ENCODE measurements around the gene SLC26A1. TPM values are rescaled to one million over a fixed set of nuclear protein-coding genes. Genes with fewer than 3 reads are reported as not detected.
"Not testable (repeated sequence)": the region's sequence is repeated elsewhere in the genome, so short reads cannot be mapped to it uniquely, and the experiment has no call there.

SLC26A1 gene
- total RNA-seq, 2 experiments from 2014 or later: not detected

DNA sequence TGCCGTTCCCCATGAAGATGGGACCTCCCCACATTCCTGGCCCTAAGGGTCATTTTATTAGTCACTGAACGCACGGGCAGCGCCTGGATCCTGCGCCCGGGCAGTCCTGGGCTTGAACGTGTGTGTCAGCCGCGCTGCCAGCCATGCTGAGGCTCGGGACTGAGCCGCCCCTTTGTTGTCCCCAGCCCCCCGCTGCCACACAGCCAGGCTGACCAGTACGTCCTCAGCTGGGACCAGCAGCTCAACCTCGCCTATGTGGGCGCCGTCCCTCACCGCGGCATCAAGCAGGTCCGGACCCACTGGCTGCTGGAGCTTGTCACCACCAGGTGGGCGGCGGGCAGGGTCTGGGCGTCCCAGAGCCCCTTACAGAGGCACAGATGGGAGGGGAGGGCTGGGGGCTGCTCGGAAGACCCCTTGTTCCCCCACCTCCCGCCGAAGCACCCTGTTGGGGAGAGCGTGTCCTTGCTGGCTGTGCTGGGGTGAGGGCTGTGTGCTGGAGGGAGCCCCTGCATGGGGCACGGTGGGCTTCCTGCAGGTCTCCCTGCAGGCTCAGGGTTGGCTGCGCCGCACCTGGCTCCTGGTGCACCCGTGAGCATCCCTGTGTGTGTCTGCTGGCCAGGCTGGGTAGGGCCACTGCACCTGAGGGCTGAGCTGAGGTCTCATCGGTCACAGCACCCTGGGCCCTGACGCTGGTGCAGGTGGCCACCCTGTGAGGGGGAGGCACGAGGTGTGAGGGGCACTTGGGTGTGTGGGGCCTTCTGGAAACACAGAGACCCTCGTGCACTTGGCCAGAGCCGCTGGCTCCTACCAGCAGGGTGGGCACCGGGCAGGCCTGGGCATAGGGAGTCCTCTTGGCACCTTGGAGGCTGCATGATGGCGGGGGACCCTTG lies 5.3 kb downstream of the SLC26A1 start:
- H3K27me3 Mint-ChIP-seq: no peaks in the 10 kb centered on the region
- H3K4me3 Mint-ChIP-seq: peak overlapping the region; percentile 76
- intact Hi-C loops (cut with micrococcal nuclease): loop anchor here (1.0 to 2.0 kb wide), 4 partner anchors 15 to 245 kb away; partner anchors contain the start of genes DGKQ, GAK and TMEM175
- H3K4me1 Mint-ChIP-seq (ENCODE audit: low read depth): peaks cover 21% of the 10 kb centered on the region
- H3K27ac Mint-ChIP-seq: peak overlapping the region; percentile 62
- no peaks in the 10 kb centered on the region for H3K9me3 Mint-ChIP-seq
- ChIA-PET POLR2A (interaction anchor here (1.2 kb wide), 1 partner anchor 56 kb away, joined by 5 read pairs; the partner anchor contains the start of genes GAK and TMEM175), CTCF (interaction anchor here (0.7 to 2.8 kb wide), 8 partner anchors 57 to 279 kb away, joined by 3 to 25 read pairs (median 4); partner anchors contain the start of genes GAK and TMEM175)
- H3K36me3 Mint-ChIP-seq: no peaks in the 10 kb centered on the region
- no peak for DNase-seq

GRCh38 chr4:986879-987623 lies 6.2 kb downstream of the SLC26A1 start, which contains the start of gene IDUA:
TSS of gene IDUA (plus strand) at chr4:987044. CDS start at chr4:987085, 41 bp downstream.
- peak; percentile 92 for DNase-seq
- no peaks in the 10 kb centered on the region for H3K9me3 Mint-ChIP-seq
- H3K4me3 Mint-ChIP-seq: peak within 1 kb of the TSS; percentile 88
- CTCF ChIA-PET: interaction anchor here (0.7 to 2.8 kb wide), 8 partner anchors 56 to 280 kb away, joined by 3 to 25 read pairs (median 4); partner anchors contain the start of genes GAK and TMEM175
- H3K27ac Mint-ChIP-seq: peak within 1 kb of the TSS; percentile 72
- H3K27me3 Mint-ChIP-seq: no peaks in the 10 kb centered on the region
- intact Hi-C loops (cut with micrococcal nuclease): loop anchor here (1.0 to 2.0 kb wide), 4 partner anchors 14 to 244 kb away; partner anchors contain the start of genes DGKQ, GAK and TMEM175
- no peaks in the 10 kb centered on the region for H3K36me3 Mint-ChIP-seq
- H3K4me1 Mint-ChIP-seq (ENCODE audit: low read depth): peaks cover 21% of the 10 kb centered on the region
- POLR2A ChIA-PET: interaction anchor here (1.2 to 1.4 kb wide), 2 partner anchors 23 to 55 kb away, joined by 3 to 5 read pairs; partner anchors contain the start of genes GAK and TMEM175

DNA sequence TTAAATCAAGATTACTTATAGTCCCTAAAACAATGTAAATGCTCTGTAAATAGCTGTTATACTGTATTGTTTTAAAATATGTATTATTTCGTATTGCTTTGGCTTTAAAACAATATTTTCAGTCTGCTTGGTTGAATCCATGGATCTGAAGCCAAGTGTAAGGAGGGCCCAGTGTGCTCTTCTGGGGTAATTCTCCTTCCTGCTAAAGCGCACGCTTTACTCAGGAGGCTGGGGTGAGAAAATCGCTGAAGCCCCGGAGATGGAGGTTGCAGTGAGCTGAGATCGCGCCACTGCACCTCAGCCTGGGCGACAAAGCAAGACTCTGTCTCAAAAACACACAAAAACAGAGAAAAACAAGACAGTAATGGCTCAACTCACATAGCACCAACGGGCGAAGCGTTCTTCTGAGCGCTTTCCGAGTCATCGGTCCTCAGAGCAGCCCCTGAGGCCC lies 6.8 kb downstream of the SLC26A1 start:
- intact Hi-C loops (cut with micrococcal nuclease): loop anchor here (2.0 kb wide), 1 partner anchor 244 kb away; no protein-coding TSS in a partner anchor
- Mint-ChIP-seq H3K27ac (peak overlapping the region; percentile 72), H3K27me3 (no peaks in the 10 kb centered on the region), H3K4me1 (ENCODE audit: low read depth) (peaks cover 21% of the 10 kb centered on the region), H3K9me3 (no peaks in the 10 kb centered on the region), H3K36me3 (no peaks in the 10 kb centered on the region), H3K4me3 (peak overlapping the region; percentile 88)
- POLR2A ChIA-PET: interaction anchor here (1.2 to 1.4 kb wide), 2 partner anchors 23 to 54 kb away, joined by 3 to 5 read pairs; partner anchors contain the start of genes GAK and TMEM175
- CTCF ChIA-PET: interaction anchor here (1.0 to 2.8 kb wide), 6 partner anchors 56 to 281 kb away, joined by 3 to 25 read pairs (median 4); partner anchors contain the start of genes GAK and TMEM175
- DNase-seq: no peak

GRCh38 chr4:985123-985830 lies 7.9 kb downstream of the SLC26A1 start:
- peak overlapping the region; percentile 41 for H3K4me3 Mint-ChIP-seq
- H3K36me3 Mint-ChIP-seq: no peaks in the 10 kb centered on the region
- peaks cover 21% of the 10 kb centered on the region for H3K4me1 Mint-ChIP-seq (ENCODE audit: low read depth)
- ChIA-PET POLR2A (no interaction called here), CTCF (interaction anchor here (1.8 to 2.8 kb wide), 2 partner anchors 243 kb away, joined by 6 to 25 read pairs; no protein-coding TSS in a partner anchor)
- DNase-seq: peak; percentile 84
- H3K27me3 Mint-ChIP-seq: no peaks in the 10 kb centered on the region
- intact Hi-C loops (cut with micrococcal nuclease): no loop called here
- H3K27ac Mint-ChIP-seq: no peak overlapping the region
- H3K9me3 Mint-ChIP-seq: no peaks in the 10 kb centered on the region

DNA sequence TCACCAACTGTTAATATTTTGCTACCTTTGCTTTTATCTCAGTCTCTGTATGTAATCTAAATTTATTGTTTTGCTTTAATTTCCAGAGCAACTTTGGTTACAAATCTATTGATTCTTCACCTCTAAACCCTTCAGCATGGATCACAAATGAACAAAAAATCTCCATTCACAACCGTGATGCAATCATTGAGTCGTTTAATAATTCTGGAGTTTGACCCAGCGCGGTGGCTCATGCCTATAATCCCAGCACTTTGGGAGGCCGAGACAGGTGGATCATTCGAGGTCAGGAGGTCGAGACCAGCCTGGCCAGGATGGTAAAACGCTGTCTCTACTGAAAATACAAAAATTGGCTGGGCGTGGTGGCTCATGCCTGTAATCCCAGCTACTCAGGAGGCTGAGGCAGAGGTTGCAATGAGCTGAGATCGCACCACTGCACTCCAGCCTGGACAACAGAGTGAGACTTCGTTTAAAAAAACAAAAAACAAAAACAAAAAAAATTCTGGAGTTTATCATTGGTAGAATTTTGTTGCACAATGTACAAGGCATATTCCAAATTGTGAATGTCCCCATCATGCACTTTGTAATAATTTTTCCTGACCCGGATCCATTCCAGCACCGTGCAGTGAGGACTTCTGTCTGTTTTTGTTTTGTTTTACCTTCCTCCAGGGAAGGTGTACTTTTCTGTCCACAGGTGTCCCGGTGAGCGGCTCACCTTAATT lies 8.7 kb downstream of the SLC26A1 start:
- no peaks in the 10 kb centered on the region for H3K9me3 Mint-ChIP-seq
- H3K36me3 Mint-ChIP-seq: no peaks in the 10 kb centered on the region
- peaks cover 21% of the 10 kb centered on the region for H3K4me1 Mint-ChIP-seq (ENCODE audit: low read depth)
- no peaks in the 10 kb centered on the region for H3K27me3 Mint-ChIP-seq
- no peak for DNase-seq
- H3K4me3 Mint-ChIP-seq: peak overlapping the region; percentile 41
- H3K27ac Mint-ChIP-seq: no peak overlapping the region
- ChIA-PET POLR2A (no interaction called here), CTCF (interaction anchor here (1.8 kb wide), 1 partner anchor 242 kb away, joined by 6 read pairs; no protein-coding TSS in a partner anchor)
- intact Hi-C loops (cut with micrococcal nuclease): no loop called here

DNA sequence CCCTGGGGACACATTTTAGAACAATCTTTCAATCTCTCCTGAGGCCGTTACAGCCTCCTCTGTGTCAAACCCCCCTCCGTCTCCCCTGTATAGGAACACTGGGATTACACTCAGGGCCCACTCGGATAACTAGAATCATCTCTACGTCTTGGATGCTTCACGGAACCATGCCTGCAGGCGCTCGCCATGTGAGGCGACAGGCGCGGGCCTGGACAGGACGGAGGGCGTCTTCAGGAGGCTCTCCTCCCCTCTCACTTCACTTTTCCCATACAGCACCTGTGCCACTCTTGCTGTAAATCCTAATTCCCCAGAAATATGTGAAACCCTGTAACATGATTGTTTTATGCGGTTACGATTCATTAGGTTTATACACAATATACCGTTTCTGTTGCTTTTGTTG lies 10.4 kb downstream of the SLC26A1 start:
- Mint-ChIP-seq H3K4me3 (no peak overlapping the region), H3K4me1 (ENCODE audit: low read depth) (peaks cover 17% of the 10 kb centered on the region), H3K36me3 (no peaks in the 10 kb centered on the region), H3K9me3 (no peaks in the 10 kb centered on the region), H3K27me3 (no peaks in the 10 kb centered on the region), H3K27ac (no peak overlapping the region)
- CTCF ChIA-PET: no interaction called here
- intact Hi-C loops (cut with micrococcal nuclease): no loop called here
- POLR2A ChIA-PET: no interaction called here
- no peak for DNase-seq

- no peak overlapping the region for H3K4me3 Mint-ChIP-seq
- H3K27ac Mint-ChIP-seq: no peak overlapping the region
- no peaks in the 10 kb centered on the region for H3K27me3 Mint-ChIP-seq
- no peaks in the 10 kb centered on the region for H3K36me3 Mint-ChIP-seq
- no peaks in the 10 kb centered on the region for H3K9me3 Mint-ChIP-seq
- CTCF ChIA-PET: no interaction called here
- peaks cover 14% of the 10 kb centered on the region for H3K4me1 Mint-ChIP-seq (ENCODE audit: low read depth)
- intact Hi-C loops (cut with micrococcal nuclease): no loop called here
- no peak for DNase-seq
- POLR2A ChIA-PET: no interaction called here
Observed at GRCh38 chr4:982291-982690, 10.9 kb downstream of the SLC26A1 start.

GRCh38 chr4:978957-979701 lies 14.1 kb downstream of the SLC26A1 start:
- Mint-ChIP-seq H3K27ac (no peak overlapping the region), H3K9me3 (no peaks in the 10 kb centered on the region), H3K4me3 (no peak overlapping the region), H3K36me3 (no peaks in the 10 kb centered on the region), H3K4me1 (ENCODE audit: low read depth) (no peaks in the 10 kb centered on the region), H3K27me3 (no peaks in the 10 kb centered on the region)
- DNase-seq: no peak
- ChIA-PET CTCF (no interaction called here), POLR2A (no interaction called here)
- intact Hi-C loops (cut with micrococcal nuclease): no loop called here

DNA sequence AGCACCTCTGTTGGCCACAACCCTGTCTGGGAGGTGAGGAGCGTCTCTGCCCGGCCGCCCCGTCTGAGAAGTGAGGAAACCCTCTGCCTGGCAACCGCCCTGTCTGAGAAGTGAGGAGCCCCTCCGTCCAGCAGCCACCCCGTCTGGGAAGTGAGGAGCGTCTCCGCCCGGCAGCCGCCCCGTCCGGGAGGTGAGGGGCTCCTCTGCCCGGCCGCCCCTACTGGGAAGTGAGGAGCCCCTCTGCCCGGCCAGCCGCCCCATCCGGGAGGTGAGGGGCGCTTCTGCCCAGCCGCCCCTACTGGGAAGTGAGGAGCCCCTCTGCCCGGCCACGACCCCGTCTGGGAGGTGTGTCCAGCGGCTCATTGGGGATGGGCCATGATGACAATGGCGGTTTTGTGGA lies 17.2 kb downstream of the SLC26A1 start:
- intact Hi-C loops (cut with micrococcal nuclease); H3K36me3 Mint-ChIP-seq; H3K27me3 Mint-ChIP-seq; POLR2A ChIA-PET; H3K4me1 Mint-ChIP-seq (ENCODE audit: low read depth); DNase-seq; H3K9me3 Mint-ChIP-seq; H3K27ac Mint-ChIP-seq; CTCF ChIA-PET; H3K4me3 Mint-ChIP-seq: not testable (repeated sequence)

GRCh38 chr4:974668-975067 lies 18.5 kb downstream of the SLC26A1 start:
- H3K27ac Mint-ChIP-seq: no peak overlapping the region
- no peaks in the 10 kb centered on the region for H3K27me3 Mint-ChIP-seq
- H3K4me3 Mint-ChIP-seq: no peak overlapping the region
- intact Hi-C loops (cut with micrococcal nuclease): loop anchor here (5.0 kb wide), 1 partner anchor 192 kb away; no protein-coding TSS in a partner anchor
- no peaks in the 10 kb centered on the region for H3K9me3 Mint-ChIP-seq
- ChIA-PET CTCF (interaction anchor here (0.6 kb wide), 1 partner anchor 379 kb away, joined by 3 read pairs; no protein-coding TSS in a partner anchor), POLR2A (no interaction called here)
- DNase-seq: no peak
- no peaks in the 10 kb centered on the region for H3K36me3 Mint-ChIP-seq
- H3K4me1 Mint-ChIP-seq (ENCODE audit: low read depth): peaks cover 8% of the 10 kb centered on the region

Measured in activated CD4-positive, alpha-beta memory T cell treated with anti-CD3 and anti-CD28 coated beads for 36 hours (primary cell).